ENCODE measurements around the gene BCOR.

GRCh38 chrX:40015693-40016092 is 82.1 kb downstream of the BCOR start:
- TF ChIP-seq EZH2 (IDR thresholded peaks at IDR 0.05; ENCODE audit: borderline replicate concordance, low read length): no peak
- TF ChIP-seq, protein P1, sequence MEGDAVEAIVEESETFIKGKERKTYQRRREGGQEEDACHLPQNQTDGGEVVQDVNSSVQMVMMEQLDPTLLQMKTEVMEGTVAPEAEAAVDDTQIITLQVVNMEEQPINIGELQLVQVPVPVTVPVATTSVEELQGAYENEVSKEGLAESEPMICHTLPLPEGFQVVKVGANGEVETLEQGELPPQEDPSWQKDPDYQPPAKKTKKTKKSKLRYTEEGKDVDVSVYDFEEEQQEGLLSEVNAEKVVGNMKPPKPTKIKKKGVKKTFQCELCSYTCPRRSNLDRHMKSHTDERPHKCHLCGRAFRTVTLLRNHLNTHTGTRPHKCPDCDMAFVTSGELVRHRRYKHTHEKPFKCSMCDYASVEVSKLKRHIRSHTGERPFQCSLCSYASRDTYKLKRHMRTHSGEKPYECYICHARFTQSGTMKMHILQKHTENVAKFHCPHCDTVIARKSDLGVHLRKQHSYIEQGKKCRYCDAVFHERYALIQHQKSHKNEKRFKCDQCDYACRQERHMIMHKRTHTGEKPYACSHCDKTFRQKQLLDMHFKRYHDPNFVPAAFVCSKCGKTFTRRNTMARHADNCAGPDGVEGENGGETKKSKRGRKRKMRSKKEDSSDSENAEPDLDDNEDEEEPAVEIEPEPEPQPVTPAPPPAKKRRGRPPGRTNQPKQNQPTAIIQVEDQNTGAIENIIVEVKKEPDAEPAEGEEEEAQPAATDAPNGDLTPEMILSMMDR (IDR thresholded peaks at IDR 0.05; ENCODE audit: low read length): no peak

All from OCI-LY1 (cell line).